Measurements from ENCODE around the gene ARL6IP5. TPM values are rescaled to one million over a fixed set of nuclear protein-coding genes. Genes with fewer than 3 reads are reported as not detected.
A peak's percentile ranks its signal among the peaks of the same experiment; 100 is the strongest.

The ARL6IP5 gene
- total and polyA plus RNA-seq, 2 donors from 2014 or later = 94.0 to 138 TPM

DNA sequence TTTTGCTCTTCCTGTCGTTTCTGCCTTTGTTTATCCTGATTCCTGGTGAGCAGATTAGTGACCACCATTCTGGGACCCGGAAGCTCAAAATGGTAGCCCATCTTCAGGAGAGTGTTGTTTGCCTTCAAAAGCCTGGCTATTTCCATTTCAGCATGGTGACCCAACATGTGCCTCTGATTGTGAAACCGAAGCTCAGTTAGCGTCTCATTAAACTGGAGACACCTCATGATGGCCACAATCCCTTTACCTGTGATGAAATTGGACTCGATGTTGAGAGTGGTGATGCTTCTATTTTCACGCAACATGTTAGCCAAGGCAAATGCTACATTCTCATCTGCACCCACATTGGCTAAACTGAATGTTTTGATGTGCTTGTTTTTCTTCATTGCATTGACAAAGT lies 34.4 kb downstream of the ARL6IP5 start:
- intact Hi-C loops (cut with DNase I) = no loop called here
- no peak for DNase-seq
- no peak for FAIRE-seq
- TF ChIP-seq, protein P1, sequence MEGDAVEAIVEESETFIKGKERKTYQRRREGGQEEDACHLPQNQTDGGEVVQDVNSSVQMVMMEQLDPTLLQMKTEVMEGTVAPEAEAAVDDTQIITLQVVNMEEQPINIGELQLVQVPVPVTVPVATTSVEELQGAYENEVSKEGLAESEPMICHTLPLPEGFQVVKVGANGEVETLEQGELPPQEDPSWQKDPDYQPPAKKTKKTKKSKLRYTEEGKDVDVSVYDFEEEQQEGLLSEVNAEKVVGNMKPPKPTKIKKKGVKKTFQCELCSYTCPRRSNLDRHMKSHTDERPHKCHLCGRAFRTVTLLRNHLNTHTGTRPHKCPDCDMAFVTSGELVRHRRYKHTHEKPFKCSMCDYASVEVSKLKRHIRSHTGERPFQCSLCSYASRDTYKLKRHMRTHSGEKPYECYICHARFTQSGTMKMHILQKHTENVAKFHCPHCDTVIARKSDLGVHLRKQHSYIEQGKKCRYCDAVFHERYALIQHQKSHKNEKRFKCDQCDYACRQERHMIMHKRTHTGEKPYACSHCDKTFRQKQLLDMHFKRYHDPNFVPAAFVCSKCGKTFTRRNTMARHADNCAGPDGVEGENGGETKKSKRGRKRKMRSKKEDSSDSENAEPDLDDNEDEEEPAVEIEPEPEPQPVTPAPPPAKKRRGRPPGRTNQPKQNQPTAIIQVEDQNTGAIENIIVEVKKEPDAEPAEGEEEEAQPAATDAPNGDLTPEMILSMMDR (IDR thresholded peaks at IDR 0.05; ENCODE audit: borderline replicate concordance, extremely low read depth, insufficient read depth) = no peak
- Histone ChIP-seq H3K36me3 (ENCODE audit: control insufficient read depth in 2 of 3, insufficient read depth in 3 of 3, low read length in 3 of 3) (no peaks in the 10 kb centered on the region), H3K4me1 (ENCODE audit: control insufficient read depth in 2 of 3, insufficient read depth in 2 of 3, low read depth in 1 of 3, low read length in 3 of 3) (no peaks in the 10 kb centered on the region), H3K9ac (ENCODE audit: low read length in 3 of 3) (no peak overlapping the region), H3K9me3 (ENCODE audit: control insufficient read depth in 2 of 3, insufficient read depth in 1 of 3, low read length in 3 of 3) (no peaks in the 10 kb centered on the region), H3K27ac (ENCODE audit: low read depth in 2 of 2, low read length in 2 of 2) (no peak overlapping the region), H3K4me3 (ENCODE audit: low read length in 3 of 3) (no peak overlapping the region), H3K27me3 (ENCODE audit: control insufficient read depth, insufficient read depth, low read length) (no peaks in the 10 kb centered on the region)

DNA sequence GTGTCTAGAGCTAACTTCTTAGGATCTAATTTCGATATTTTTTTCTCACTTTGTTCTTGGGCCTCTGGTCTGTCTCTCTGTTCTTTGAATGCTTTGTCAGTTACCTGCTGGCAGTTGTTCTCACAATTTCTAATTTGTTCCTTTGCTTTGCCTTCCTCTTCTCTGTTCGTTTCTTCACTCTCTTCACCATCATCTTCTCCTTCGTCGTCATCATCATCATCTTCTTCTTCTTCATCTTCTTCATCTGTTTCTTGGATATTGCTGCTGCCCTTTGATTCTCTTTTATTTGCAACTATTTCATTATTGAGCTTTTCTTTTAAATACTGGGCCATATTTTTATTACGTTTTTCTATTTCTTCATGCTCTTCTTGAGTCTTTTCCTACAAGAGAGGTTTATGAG lies 34.9 kb downstream of the ARL6IP5 start:
- Histone ChIP-seq H3K27me3 (ENCODE audit: control insufficient read depth, insufficient read depth, low read length) (no peaks in the 10 kb centered on the region), H3K4me3 (ENCODE audit: low read length in 3 of 3) (no peak overlapping the region), H3K27ac (ENCODE audit: low read depth in 2 of 2, low read length in 2 of 2) (no peak overlapping the region), H3K9ac (ENCODE audit: low read length in 3 of 3) (no peak overlapping the region), H3K36me3 (ENCODE audit: control insufficient read depth in 2 of 3, insufficient read depth in 3 of 3, low read length in 3 of 3) (no peaks in the 10 kb centered on the region), H3K4me1 (ENCODE audit: control insufficient read depth in 2 of 3, insufficient read depth in 2 of 3, low read depth in 1 of 3, low read length in 3 of 3) (no peaks in the 10 kb centered on the region), H3K9me3 (ENCODE audit: control insufficient read depth in 2 of 3, insufficient read depth in 1 of 3, low read length in 3 of 3) (no peaks in the 10 kb centered on the region)
- TF ChIP-seq, protein P1 (IDR thresholded peaks at IDR 0.05; ENCODE audit: borderline replicate concordance, extremely low read depth, insufficient read depth) = no peak
- intact Hi-C loops (cut with DNase I) = no loop called here
- DNase-seq = no peak
- FAIRE-seq = no peak

DNA sequence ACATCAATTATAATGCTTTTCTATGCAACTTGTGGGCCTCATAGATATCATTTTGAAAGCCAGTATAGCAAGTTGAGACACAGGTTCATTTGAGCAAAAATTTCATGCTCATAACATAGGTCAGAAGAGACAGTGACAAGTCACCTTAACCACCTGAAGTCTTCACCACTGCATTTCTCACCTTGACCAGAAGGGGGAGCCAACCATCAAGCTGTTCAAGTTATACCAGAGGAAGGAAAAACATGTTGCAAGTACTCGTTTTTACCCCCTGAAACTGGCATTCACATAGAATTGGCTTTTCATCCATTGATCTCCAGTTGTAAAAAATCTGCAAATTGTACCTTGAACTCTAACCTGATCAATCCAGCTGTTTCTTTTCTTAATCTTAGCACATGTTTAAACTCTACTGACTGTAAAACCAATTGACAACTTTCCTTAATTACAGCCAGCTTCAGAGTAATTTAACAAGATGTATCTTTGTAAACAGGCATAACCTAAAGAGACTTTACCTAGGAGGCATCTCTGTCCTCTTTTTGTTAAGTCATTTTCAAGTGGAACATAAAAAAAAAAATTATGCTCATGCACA lies 36.2 kb downstream of the ARL6IP5 start:
- H3K27ac ChIP-seq (ENCODE audit: low read depth in 2 of 2, low read length in 2 of 2) = no peak overlapping the region
- H3K9me3 ChIP-seq (ENCODE audit: control insufficient read depth in 2 of 3, insufficient read depth in 1 of 3, low read length in 3 of 3) = no peaks in the 10 kb centered on the region
- peak in 4 of 5 donors; percentile 79 to 89 (median 81) for DNase-seq
- H3K9ac ChIP-seq (ENCODE audit: low read length in 3 of 3) = no peak overlapping the region
- H3K27me3 ChIP-seq (ENCODE audit: control insufficient read depth, insufficient read depth, low read length) = no peaks in the 10 kb centered on the region
- FAIRE-seq = peak; percentile 83
- no peaks in the 10 kb centered on the region for H3K36me3 ChIP-seq (ENCODE audit: control insufficient read depth in 2 of 3, insufficient read depth in 3 of 3, low read length in 3 of 3)
- H3K4me1 ChIP-seq (ENCODE audit: control insufficient read depth in 2 of 3, insufficient read depth in 2 of 3, low read depth in 1 of 3, low read length in 3 of 3) = no peaks in the 10 kb centered on the region
- intact Hi-C loops (cut with DNase I) = no loop called here
- TF ChIP-seq, protein P1 (IDR thresholded peaks at IDR 0.05; ENCODE audit: borderline replicate concordance, extremely low read depth, insufficient read depth) = peak; percentile 92
- H3K4me3 ChIP-seq (ENCODE audit: low read length in 3 of 3) = no peak overlapping the region

DNA sequence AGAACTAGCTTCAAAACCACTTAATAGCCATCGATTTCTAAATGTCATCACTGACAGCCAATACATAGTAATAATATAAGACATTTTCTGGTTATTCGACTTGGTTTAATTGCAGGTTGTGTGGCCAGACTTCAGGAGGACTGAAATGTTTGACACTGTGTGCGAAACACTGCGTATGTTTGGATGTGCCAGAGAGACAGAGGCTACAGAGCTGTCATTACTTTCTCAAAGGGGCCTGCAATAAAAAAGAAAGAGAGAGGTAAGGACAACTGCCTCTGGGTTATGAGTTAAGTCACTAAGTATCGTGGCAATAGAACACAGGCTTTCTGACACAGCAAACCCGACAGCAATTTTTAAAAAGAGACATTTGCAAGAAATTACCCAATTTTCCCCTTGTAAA lies 36.8 kb downstream of the ARL6IP5 start:
- H3K4me3 ChIP-seq (ENCODE audit: low read length in 3 of 3) = no peak overlapping the region
- no peaks in the 10 kb centered on the region for H3K4me1 ChIP-seq (ENCODE audit: control insufficient read depth in 2 of 3, insufficient read depth in 2 of 3, low read depth in 1 of 3, low read length in 3 of 3)
- no peak for DNase-seq
- no peaks in the 10 kb centered on the region for H3K9me3 ChIP-seq (ENCODE audit: control insufficient read depth in 2 of 3, insufficient read depth in 1 of 3, low read length in 3 of 3)
- no peak for FAIRE-seq
- no peak overlapping the region for H3K9ac ChIP-seq (ENCODE audit: low read length in 3 of 3)
- TF ChIP-seq, protein P1 (IDR thresholded peaks at IDR 0.05; ENCODE audit: borderline replicate concordance, extremely low read depth, insufficient read depth) = no peak
- H3K27ac ChIP-seq (ENCODE audit: low read depth in 2 of 2, low read length in 2 of 2) = no peak overlapping the region
- no peaks in the 10 kb centered on the region for H3K36me3 ChIP-seq (ENCODE audit: control insufficient read depth in 2 of 3, insufficient read depth in 3 of 3, low read length in 3 of 3)
- intact Hi-C loops (cut with DNase I) = no loop called here
- H3K27me3 ChIP-seq (ENCODE audit: control insufficient read depth, insufficient read depth, low read length) = no peaks in the 10 kb centered on the region

Data from kidney (tissue), 14 donors.